Breast epithelium (tissue), 4 donors: ENCODE data around the gene HSDL2. TPM values are rescaled to one million over a fixed set of nuclear protein-coding genes. Genes with fewer than 3 reads are reported as not detected.
"Not testable (repeated sequence)": the region's sequence is repeated elsewhere in the genome, so short reads cannot be mapped to it uniquely, and the experiment has no call there.

Experiments used
- DNase-seq, 2 donors: peaks; one replicate each; pipeline ENCODE4 v3.0.0-alpha.2; 2019; ENCODE audit warnings: low spot score in 2 of 2
- H3K27ac ChIP-seq, 2 donors: fragments of 200-600 bp; sonication (generic) in 1 of 2; one replicate each; pipeline ENCODE4 v1.5.1; 2016 to 2019; ENCODE audit warnings: mild to moderate bottlenecking in 1 of 2
- H3K27me3 ChIP-seq, 2 donors: fragments of 200-600 bp; sonication (generic) in 1 of 2; one replicate each; pipeline versions ENCODE4 v1.5.1 to v1.6.0; 2017 to 2019; ENCODE audit warnings: control low read depth in 1 of 2, mild to moderate bottlenecking in 1 of 2
- H3K36me3 ChIP-seq: fragments of 200-600 bp; one replicate; pipeline ENCODE4 v1.5.1; 2019
- H3K4me1 ChIP-seq, 2 donors: fragments of 200-600 bp; sonication (generic); one replicate each; pipeline ENCODE4 v1.5.1; 2016 to 2019; ENCODE audit warnings: control low read depth in 1 of 2
- H3K4me3 ChIP-seq, 3 donors: fragments of 200-600 bp; sonication (generic); 1 replicate in 2 of 3; 2 replicates in 1 of 3; pipeline ENCODE4 v1.5.1; 2016 to 2019; ENCODE audit warnings: mild to moderate bottlenecking in 3 of 3, moderate library complexity in 2 of 3
- H3K9me3 ChIP-seq, 2 donors: fragments of 200-600 bp; sonication (generic) in 1 of 2; one replicate each; pipeline ENCODE4 v1.5.1; 2016 to 2019; ENCODE audit warnings: control low read depth in 1 of 2
- POLR2A ChIP-seq: fragments of 450-650 bp; IDR thresholded peaks from one replicate; pipeline ENCODE4 v1.6.1; 2016; ENCODE audit warnings: antibody characterized with exemption, mild to moderate bottlenecking, moderate library complexity
- POLR2AphosphoS5 ChIP-seq, 3 donors: sonication (generic); formaldehyde crosslinking; IDR thresholded peaks; one replicate each; pipeline ENCODE4 v1.6.1; 2017; ENCODE audit warnings: antibody characterized with exemption in 3 of 3
- intact Hi-C: fragments of 100-400 bp; cut with DNase I; formaldehyde crosslinking; loops from one replicate; pipeline ENCODE4 v1.15.1; 2023; ENCODE audit warnings: low total_unique reads
- total RNA-seq, 3 donors: library from RNA; depleted of rRNA; stranded (reverse); fragments of >200 nt; gene quantifications; one replicate each; pipeline ENCODE4 v1.1.0, GENCODE V29; 2016
- TF ChIP-seq, protein P1 (sequence below), 3 donors: fragments of 450-650 bp; IDR thresholded peaks; one replicate each; pipeline ENCODE4 v1.5.1; 2016 to 2017; ENCODE audit warnings: antibody characterized with exemption in 3 of 3, mild to moderate bottlenecking in 3 of 3, moderate library complexity in 3 of 3

HSDL2 gene
- total RNA-seq, 3 donors from 2014 or later = 30.7 to 124 (median 52.8) TPM

DNA sequence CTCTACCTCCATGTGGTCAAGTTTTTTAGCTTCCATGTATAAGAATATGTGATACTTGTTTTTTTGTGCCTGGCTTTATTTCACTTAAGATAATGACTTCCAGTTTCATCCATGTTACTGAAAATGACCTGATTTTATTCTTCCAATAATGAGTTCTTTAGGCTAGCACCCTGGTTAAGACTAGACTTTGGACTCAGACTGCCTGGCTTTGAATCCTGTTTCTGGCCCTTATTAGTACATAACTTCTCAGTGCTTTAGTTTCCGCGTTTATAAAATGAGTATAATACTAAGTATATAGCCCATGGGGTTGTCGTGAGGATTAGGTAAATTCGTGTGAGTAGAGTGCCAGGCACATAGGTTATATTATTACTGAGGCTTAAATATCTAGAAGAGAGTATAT, 125.2 kb downstream of the HSDL2 start:
- Histone ChIP-seq H3K36me3 (no peaks in the 10 kb centered on the region), H3K27ac (no peak overlapping the region), H3K4me3 (no peak overlapping the region), H3K4me1 (no peaks in the 10 kb centered on the region), H3K27me3 (no peaks in the 10 kb centered on the region), H3K9me3 (no peaks in the 10 kb centered on the region)
- TF ChIP-seq POLR2AphosphoS5 (IDR thresholded peaks at IDR 0.05) (no peak), POLR2A (no peak)
- TF ChIP-seq, protein P1, sequence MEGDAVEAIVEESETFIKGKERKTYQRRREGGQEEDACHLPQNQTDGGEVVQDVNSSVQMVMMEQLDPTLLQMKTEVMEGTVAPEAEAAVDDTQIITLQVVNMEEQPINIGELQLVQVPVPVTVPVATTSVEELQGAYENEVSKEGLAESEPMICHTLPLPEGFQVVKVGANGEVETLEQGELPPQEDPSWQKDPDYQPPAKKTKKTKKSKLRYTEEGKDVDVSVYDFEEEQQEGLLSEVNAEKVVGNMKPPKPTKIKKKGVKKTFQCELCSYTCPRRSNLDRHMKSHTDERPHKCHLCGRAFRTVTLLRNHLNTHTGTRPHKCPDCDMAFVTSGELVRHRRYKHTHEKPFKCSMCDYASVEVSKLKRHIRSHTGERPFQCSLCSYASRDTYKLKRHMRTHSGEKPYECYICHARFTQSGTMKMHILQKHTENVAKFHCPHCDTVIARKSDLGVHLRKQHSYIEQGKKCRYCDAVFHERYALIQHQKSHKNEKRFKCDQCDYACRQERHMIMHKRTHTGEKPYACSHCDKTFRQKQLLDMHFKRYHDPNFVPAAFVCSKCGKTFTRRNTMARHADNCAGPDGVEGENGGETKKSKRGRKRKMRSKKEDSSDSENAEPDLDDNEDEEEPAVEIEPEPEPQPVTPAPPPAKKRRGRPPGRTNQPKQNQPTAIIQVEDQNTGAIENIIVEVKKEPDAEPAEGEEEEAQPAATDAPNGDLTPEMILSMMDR (IDR thresholded peaks at IDR 0.05) = no peak
- DNase-seq = no peak
- intact Hi-C loops = no loop called here

DNA sequence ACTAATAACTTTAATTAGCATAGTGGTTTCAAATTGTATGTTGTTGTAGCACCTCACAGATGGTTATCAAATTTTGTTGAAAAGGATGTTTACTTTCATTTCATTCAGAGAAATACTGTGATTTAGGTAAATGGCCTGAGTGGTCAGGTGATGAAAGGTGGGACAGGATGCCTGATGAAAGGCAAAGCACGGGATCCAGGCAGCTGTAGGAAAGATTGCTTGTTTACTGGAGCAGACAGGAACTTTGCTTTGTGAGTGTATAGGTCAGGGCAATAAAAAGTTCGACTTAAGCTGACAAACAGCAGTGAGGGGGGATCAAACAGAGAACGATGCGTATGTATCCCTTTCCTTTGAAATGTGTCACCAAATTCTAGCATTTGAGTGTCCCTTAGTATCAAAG, 125.7 kb downstream of the HSDL2 start:
- no peaks in the 10 kb centered on the region for H3K9me3 ChIP-seq
- no peak for DNase-seq
- H3K27ac ChIP-seq = no peak overlapping the region
- no peak overlapping the region for H3K4me3 ChIP-seq
- intact Hi-C loops = no loop called here
- no peaks in the 10 kb centered on the region for H3K27me3 ChIP-seq
- TF ChIP-seq POLR2A = no peak
- no peak for TF ChIP-seq POLR2AphosphoS5 (IDR thresholded peaks at IDR 0.05)
- TF ChIP-seq, protein P1 (IDR thresholded peaks at IDR 0.05) = no peak
- H3K36me3 ChIP-seq = no peaks in the 10 kb centered on the region
- no peaks in the 10 kb centered on the region for H3K4me1 ChIP-seq

DNA sequence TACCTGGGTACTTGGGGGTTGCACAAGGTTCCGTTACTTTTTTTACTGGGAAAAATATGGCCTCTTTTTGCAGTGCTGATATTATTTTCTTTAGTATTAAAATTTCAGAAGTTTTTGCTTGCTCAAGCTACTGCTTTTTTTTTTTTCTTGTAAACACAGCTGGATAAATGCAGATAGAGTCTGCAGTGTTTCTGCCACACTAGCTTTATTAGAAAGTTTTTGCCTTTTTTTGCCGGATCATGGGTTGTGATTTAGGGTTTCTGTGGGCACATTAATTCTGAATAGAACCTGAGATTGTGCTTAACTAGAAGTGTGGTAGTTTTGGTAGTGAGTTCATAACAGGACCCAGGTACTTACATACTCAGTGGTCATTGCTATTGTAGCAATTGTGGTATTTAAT, 126.7 kb downstream of the HSDL2 start:
- no peaks in the 10 kb centered on the region for H3K4me1 ChIP-seq
- TF ChIP-seq, protein P1 (IDR thresholded peaks at IDR 0.05) = no peak
- no peak for TF ChIP-seq POLR2A
- no peak for TF ChIP-seq POLR2AphosphoS5 (IDR thresholded peaks at IDR 0.05)
- H3K27ac ChIP-seq = no peak overlapping the region
- H3K4me3 ChIP-seq = no peak overlapping the region
- no peaks in the 10 kb centered on the region for H3K9me3 ChIP-seq
- intact Hi-C loops = no loop called here
- DNase-seq = no peak
- H3K27me3 ChIP-seq = no peaks in the 10 kb centered on the region
- no peaks in the 10 kb centered on the region for H3K36me3 ChIP-seq

DNA sequence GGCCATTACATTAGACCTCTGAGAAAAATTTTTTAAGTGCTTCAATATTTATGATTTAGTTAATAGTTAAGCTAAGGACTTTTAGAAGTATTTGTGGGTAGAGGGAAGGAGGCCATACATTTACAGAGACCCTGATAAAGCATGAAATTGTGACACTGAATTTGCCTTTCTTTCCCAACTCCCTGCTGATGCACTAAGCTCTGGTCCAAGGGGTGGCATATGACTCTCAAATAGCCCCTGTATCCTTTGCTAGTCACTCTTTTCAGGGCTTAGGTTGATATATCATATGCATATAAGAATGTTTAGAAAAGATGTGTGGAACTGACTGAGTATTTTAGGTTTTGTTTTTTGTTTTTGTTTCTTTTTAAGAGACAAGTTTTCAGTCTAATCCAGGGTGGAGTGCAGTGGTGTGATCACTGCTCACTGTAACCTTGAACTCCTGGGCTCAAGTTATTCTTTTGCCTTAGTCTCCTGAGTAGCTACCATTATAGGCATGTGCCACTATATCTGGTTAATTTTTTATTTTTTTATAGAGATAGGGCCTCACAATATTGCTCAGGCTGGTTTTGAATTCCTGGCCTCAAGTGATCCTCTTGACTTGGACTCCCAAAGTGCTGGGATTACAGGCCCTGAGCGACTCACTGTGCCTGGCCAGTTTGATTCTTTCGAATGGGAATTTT, 127.2 kb downstream of the HSDL2 start:
- Histone ChIP-seq H3K27me3 (no peaks in the 10 kb centered on the region), H3K36me3 (no peaks in the 10 kb centered on the region), H3K4me1 (no peaks in the 10 kb centered on the region), H3K9me3 (no peaks in the 10 kb centered on the region), H3K27ac (no peak overlapping the region), H3K4me3 (no peak overlapping the region)
- no peak for DNase-seq
- intact Hi-C loops = no loop called here
- no peak for TF ChIP-seq POLR2A
- no peak for TF ChIP-seq POLR2AphosphoS5 (IDR thresholded peaks at IDR 0.05)
- TF ChIP-seq, protein P1 (IDR thresholded peaks at IDR 0.05) = no peak

DNA sequence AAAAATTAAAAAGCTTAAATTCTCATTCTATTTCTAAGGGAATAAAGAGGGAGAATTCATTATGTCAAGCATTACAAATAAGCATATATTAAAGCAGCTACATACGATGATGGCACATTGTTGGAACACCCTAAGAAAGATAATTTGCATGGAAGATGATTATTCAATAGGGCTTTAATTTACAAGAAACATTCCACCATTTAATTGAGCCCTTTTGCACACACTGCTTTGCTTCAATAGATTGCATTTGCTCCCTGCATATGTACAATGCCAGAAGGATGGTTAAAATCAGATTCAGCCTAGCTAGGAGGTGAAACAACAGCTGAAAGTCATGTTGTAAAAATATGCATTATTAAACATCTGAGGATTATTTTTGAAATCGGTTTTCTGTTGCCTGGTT, 128.5 kb downstream of the HSDL2 start:
- H3K4me1 ChIP-seq = no peaks in the 10 kb centered on the region
- intact Hi-C loops = no loop called here
- no peaks in the 10 kb centered on the region for H3K9me3 ChIP-seq
- DNase-seq = no peak
- no peaks in the 10 kb centered on the region for H3K36me3 ChIP-seq
- TF ChIP-seq, protein P1 (IDR thresholded peaks at IDR 0.05) = no peak
- H3K4me3 ChIP-seq = no peak overlapping the region
- H3K27me3 ChIP-seq = no peaks in the 10 kb centered on the region
- H3K27ac ChIP-seq = no peak overlapping the region

DNA sequence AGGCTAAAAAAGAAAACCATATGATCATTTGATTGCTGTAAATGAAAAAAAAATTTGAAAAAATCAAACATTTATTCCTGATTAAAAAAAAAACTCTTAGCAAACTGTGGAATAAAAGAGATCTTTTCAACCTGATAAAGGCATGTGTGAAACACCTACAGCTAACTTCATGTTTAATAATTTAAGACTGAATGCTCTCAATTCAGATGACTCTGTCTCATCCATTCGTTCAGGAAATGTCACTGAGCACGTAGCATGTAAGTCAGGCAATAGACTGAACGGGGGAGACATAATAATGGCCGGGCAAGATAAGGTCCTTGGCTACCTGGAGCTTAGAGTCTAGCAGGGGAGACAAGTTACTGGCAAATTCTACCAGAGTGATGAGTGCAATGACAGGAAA, 132.5 kb downstream of the HSDL2 start:
- DNase-seq, H3K27me3 ChIP-seq, H3K4me1 ChIP-seq, intact Hi-C loops, H3K36me3 ChIP-seq, H3K9me3 ChIP-seq, H3K4me3 ChIP-seq, H3K27ac ChIP-seq: not testable (repeated sequence)
